ENCODE data around the gene CHCHD3. TPM values are rescaled to one million over a fixed set of nuclear protein-coding genes. Genes with fewer than 3 reads are reported as not detected.

Gene CHCHD3
- total RNA-seq, 1 donor: 104 TPM

- DNase-seq (ENCODE audit: low read depth): no peak
- no peak overlapping the region for H3K4me3 ChIP-seq (ENCODE audit: low read depth, low read length)
- TF ChIP-seq, protein P1, sequence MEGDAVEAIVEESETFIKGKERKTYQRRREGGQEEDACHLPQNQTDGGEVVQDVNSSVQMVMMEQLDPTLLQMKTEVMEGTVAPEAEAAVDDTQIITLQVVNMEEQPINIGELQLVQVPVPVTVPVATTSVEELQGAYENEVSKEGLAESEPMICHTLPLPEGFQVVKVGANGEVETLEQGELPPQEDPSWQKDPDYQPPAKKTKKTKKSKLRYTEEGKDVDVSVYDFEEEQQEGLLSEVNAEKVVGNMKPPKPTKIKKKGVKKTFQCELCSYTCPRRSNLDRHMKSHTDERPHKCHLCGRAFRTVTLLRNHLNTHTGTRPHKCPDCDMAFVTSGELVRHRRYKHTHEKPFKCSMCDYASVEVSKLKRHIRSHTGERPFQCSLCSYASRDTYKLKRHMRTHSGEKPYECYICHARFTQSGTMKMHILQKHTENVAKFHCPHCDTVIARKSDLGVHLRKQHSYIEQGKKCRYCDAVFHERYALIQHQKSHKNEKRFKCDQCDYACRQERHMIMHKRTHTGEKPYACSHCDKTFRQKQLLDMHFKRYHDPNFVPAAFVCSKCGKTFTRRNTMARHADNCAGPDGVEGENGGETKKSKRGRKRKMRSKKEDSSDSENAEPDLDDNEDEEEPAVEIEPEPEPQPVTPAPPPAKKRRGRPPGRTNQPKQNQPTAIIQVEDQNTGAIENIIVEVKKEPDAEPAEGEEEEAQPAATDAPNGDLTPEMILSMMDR (IDR thresholded peaks at IDR 0.05; ENCODE audit: insufficient read depth, low read depth, low read length): no peak
Measured at GRCh38 chr7:133020496-133020895, 61.4 kb downstream of the CHCHD3 start.

DNA sequence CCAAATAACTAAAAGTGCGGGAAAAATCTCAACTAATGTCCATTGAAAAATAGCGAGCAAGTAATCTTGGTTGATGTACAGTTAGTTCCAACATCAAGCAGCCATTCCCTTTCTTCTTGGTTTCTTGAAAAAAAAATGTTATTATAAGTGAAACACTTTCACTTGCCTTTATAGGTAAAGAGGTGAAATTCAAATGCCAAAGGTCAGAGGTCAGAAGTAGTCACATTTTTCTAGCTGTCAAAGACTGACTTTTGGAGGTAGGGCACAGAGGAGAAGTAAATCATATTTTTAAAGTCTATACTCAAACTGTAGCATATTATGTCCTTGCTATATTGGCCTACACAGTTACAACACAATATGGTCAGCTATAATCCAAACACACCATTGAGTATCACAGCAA, 62.3 kb downstream of the CHCHD3 start:
- H3K4me3 ChIP-seq (ENCODE audit: low read depth, low read length): no peak overlapping the region
- no peak for DNase-seq (ENCODE audit: low read depth)
- TF ChIP-seq, protein P1 (IDR thresholded peaks at IDR 0.05; ENCODE audit: insufficient read depth, low read depth, low read length): no peak

DNA sequence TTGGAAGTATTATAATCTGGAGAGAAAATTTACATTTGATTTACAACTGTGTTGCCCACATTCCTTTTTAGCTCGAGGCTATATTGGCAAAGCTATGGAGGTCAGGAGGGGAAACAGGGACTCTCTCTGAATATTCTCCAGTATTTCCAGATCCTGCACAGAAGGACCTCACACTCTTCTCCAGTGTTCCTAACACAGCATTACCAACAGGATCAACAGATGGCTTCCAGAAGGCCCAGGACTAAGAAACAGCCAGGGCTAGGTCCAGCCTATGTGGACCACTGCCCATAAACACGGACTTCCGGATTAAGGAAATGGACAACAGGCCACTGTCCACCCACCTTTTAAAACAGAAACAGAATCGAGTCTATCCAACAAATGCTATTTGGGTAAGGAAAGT, 65.3 kb downstream of the CHCHD3 start:
- no peak for DNase-seq (ENCODE audit: low read depth)
- TF ChIP-seq, protein P1 (IDR thresholded peaks at IDR 0.05; ENCODE audit: insufficient read depth, low read depth, low read length): no peak
- no peak overlapping the region for H3K4me3 ChIP-seq (ENCODE audit: low read depth, low read length)

DNA sequence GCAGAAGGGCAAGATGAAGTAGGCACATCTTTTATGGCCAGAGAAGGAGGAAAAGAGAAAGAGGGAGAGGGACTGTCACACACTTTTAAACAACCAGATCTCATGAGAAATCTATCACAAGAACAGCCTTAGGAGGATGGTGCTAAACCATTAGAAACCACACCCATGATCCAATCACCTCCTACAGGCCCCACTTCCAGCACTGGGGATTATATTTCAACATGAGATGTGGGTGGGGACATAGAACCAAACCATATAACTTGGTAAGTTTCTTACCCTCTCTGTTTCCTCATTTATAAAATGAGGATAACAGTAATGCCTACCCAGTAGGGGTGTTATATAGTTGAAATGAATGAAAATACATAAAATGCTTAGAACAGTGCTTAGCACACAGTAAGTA, 66.0 kb downstream of the CHCHD3 start:
- H3K4me3 ChIP-seq (ENCODE audit: low read depth, low read length): no peak overlapping the region
- TF ChIP-seq, protein P1 (IDR thresholded peaks at IDR 0.05; ENCODE audit: insufficient read depth, low read depth, low read length): no peak
- DNase-seq (ENCODE audit: low read depth): no peak

GRCh38 chr7:133011746-133012145, 70.1 kb downstream of the CHCHD3 start:
- DNase-seq (ENCODE audit: low read depth): no peak
- TF ChIP-seq, protein P1 (IDR thresholded peaks at IDR 0.05; ENCODE audit: insufficient read depth, low read depth, low read length): no peak
- H3K4me3 ChIP-seq (ENCODE audit: low read depth, low read length): no peak overlapping the region

GRCh38 chr7:133009426-133010252, 72.3 kb downstream of the CHCHD3 start:
- H3K4me3 ChIP-seq (ENCODE audit: low read depth, low read length): no peak overlapping the region
- peak; percentile 25 for DNase-seq (ENCODE audit: low read depth)
- TF ChIP-seq, protein P1 (IDR thresholded peaks at IDR 0.05; ENCODE audit: insufficient read depth, low read depth, low read length): no peak

Data from fibroblast of villous mesenchyme (primary cell).